GM12878 (cell line): ENCODE data around the gene INHBB. TPM values are rescaled to one million over a fixed set of nuclear protein-coding genes. Genes with fewer than 3 reads are reported as not detected.

ENCODE experiments used
- ATAC-seq: fragments of 200-7000 bp; cut with Tn5 transposase; 3 replicates; pipeline ENCODE4 v1.9.1; 2020; ENCODE audit warnings: mild to moderate bottlenecking, moderate library complexity
- BruUV-seq: library from RNA; stranded (reverse); fragments of 400-500 nt; replicated peaks from 2 replicates; lab custom pipeline; 2021; lab: Mats Ljungman, UMichigan
- CTCF ChIA-PET: fragments of 300-600 bp; sonication (Branson Sonifier 250); formaldehyde crosslinking; extraction: SDS; loops from one replicate; lab custom pipeline; 2021; ENCODE audit warnings: inconsistent platforms; lab: Yijun Ruan, JAX
- POLR2A ChIA-PET: fragments of 350-600 bp; formaldehyde crosslinking; extraction: SDS; loops from one replicate; lab custom pipeline; 2021; ENCODE audit warnings: inconsistent platforms; lab: Charles Lee
- RAD21 ChIA-PET: fragments of 300-600 bp; sonication (Branson Sonifier 250); formaldehyde crosslinking; loops from one replicate; lab custom pipeline; 2023; ENCODE audit warnings: antibody characterized with exemption; ENCODE audit not compliant: unreplicated experiment; lab: Charles Lee
- SMC1A ChIA-PET: fragments of 300-600 bp; sonication (Branson Sonifier 250); formaldehyde crosslinking; loops from one replicate; lab custom pipeline; 2023; ENCODE audit not compliant: unreplicated experiment, uncharacterized antibody; lab: Charles Lee
- DNase-seq: peaks from one replicate; pipeline ENCODE4 v3.0.0-alpha.2; 2011; ENCODE audit warnings: low read depth, low spot score
- FAIRE-seq: peaks from 3 replicates; lab custom pipeline; 2011; peaks lifted over from hg19 to GRCh38; lab: Jason Lieb, UNC
- H2AFZ ChIP-seq: 2 replicates; pipeline ENCODE4 v1.6.0; 2011; ENCODE audit warnings: low read depth, low read length, control low read depth; ENCODE audit not compliant: control insufficient read depth
- H3K27ac ChIP-seq: 2 replicates; pipeline ENCODE4 v1.5.1; 2011; ENCODE audit warnings: control low read depth; ENCODE audit not compliant: control insufficient read depth, insufficient read depth
- H3K27me3 ChIP-seq, 2 experiments: replicated peaks in 1 of 2; 2 replicates each; pipeline versions ENCODE4 v1.6.0 to v1.6.1; 2011; ENCODE audit warnings: low read length in 1 of 2; ENCODE audit not compliant: control insufficient read depth in 2 of 2, insufficient read depth in 2 of 2
- H3K36me3 ChIP-seq, 2 experiments: 2 replicates each; pipeline ENCODE4 v1.5.1; 2011; ENCODE audit warnings: low read length in 1 of 2; ENCODE audit not compliant: control insufficient read depth in 2 of 2, insufficient read depth in 2 of 2
- H3K4me1 ChIP-seq: 2 replicates; pipeline ENCODE4 v1.6.1; 2011; ENCODE audit warnings: mild to moderate bottlenecking, low read length, moderate library complexity, mixed read lengths; ENCODE audit not compliant: control insufficient read depth, insufficient read depth
- H3K4me2 ChIP-seq: 2 replicates; pipeline ENCODE4 v1.6.0; 2011; ENCODE audit warnings: control low read depth; ENCODE audit not compliant: control insufficient read depth, insufficient read depth
- H3K4me3 ChIP-seq: fragments of 200-600 bp; sonication (generic); 2 replicates; pipeline ENCODE4 v1.5.1; 2016
- H3K79me2 ChIP-seq: 2 replicates; pipeline ENCODE4 v1.6.0; 2011; ENCODE audit warnings: low read length; ENCODE audit not compliant: control insufficient read depth, insufficient read depth
- H3K9ac ChIP-seq: 2 replicates; pipeline ENCODE4 v1.8.0; 2011; ENCODE audit warnings: low read length, control low read depth, mixed read lengths; ENCODE audit not compliant: control insufficient read depth, insufficient read depth
- H3K9me3 ChIP-seq: replicated peaks from 3 replicates; pipeline ENCODE4 v1.5.1; 2011; ENCODE audit warnings: mild to moderate bottlenecking, low read length; ENCODE audit not compliant: control insufficient read depth, insufficient read depth
- H4K20me1 ChIP-seq: 2 replicates; pipeline ENCODE4 v1.6.0; 2011; ENCODE audit not compliant: control insufficient read depth, insufficient read depth
- ATF3 ChIP-seq: IDR thresholded peaks from 2 replicates; pipeline ENCODE4 v1.6.1; 2011; ENCODE audit warnings: low read depth, mild to moderate bottlenecking, low read length, moderate library complexity, borderline replicate concordance; ENCODE audit errors: extremely low read depth
- FOS ChIP-seq: IDR thresholded peaks from 3 replicates; pipeline ENCODE4 v1.6.1; 2011; ENCODE audit warnings: borderline replicate concordance; ENCODE audit not compliant: insufficient read length; ENCODE audit errors: extremely low read depth
- PRDM15 ChIP-seq: fragments of 450-650 bp; formaldehyde crosslinking; IDR thresholded peaks from 2 replicates; pipeline ENCODE4 v1.4.0; 2020; ENCODE audit warnings: mild to moderate bottlenecking, moderate library complexity
- SIN3A ChIP-seq: IDR thresholded peaks from 2 replicates; pipeline ENCODE4 v1.6.1; 2012; ENCODE audit warnings: low read depth, low read length, improper control_type of control experiment
- WRNIP1 ChIP-seq: IDR thresholded peaks from 2 replicates; pipeline ENCODE4 v1.6.1; 2011; ENCODE audit warnings: low read depth, low read length, improper control_type of control experiment, borderline replicate concordance
- ZBTB11 ChIP-seq: fragments of 450-650 bp; formaldehyde crosslinking; IDR thresholded peaks from 2 replicates; pipeline ENCODE4 v1.5.0; 2022; ENCODE audit warnings: mild to moderate bottlenecking, missing genetic modification characterization
- ZNF687 ChIP-seq: fragments of 450-650 bp; IDR thresholded peaks from 2 replicates; pipeline ENCODE4 v1.6.1; 2017; ENCODE audit warnings: mild to moderate bottlenecking, moderate library complexity
- WGBS: methylation state at CpG from one replicate; pipeline ENCODE4 v1.1.6; 2016; ENCODE audit warnings: low lambda C conversion rate; ENCODE audit not compliant: insufficient replicate concordance, insufficient coverage; ENCODE audit errors: missing lambda C conversion rate; 5-methylcytosine and 5-hydroxymethylcytosine counted together
- in situ Hi-C: fragments of 300-500 bp; cut with MboI; formaldehyde crosslinking; loops from 9 replicates; pipeline ENCODE4 v1.14.3; 2018; ENCODE audit warnings: mixed read lengths
- intact Hi-C: fragments of 100-400 bp; cut with micrococcal nuclease; formaldehyde crosslinking; loops from one replicate; pipeline ENCODE4 v1.14.2; 2022; ENCODE audit not compliant: unreplicated experiment
- polyA plus RNA-seq, 11 experiments: library from polyadenylated mRNA; depleted of rRNA in 4 of 11; unstranded in 6 of 11; stranded (reverse) in 5 of 11; fragments of >200 nt; fragmentation: Nextera tagmentation in 4 of 11; fragmentation: Illumina TruSeq in 1 of 11; extraction: Ambion mirVana in 4 of 11; extraction: Trizol in 1 of 11; gene quantifications; 1 replicate in 1 of 11; 2 replicates in 10 of 11; pipeline versions ENCODE4 v1.2.1 to v1.2.3, GENCODE V29; 2011 to 2016; ENCODE audit warnings: inconsistent platforms in 2 of 11, missing spikeins in 2 of 11, low read depth in 1 of 11
- total RNA-seq, 4 experiments: library from RNA; depleted of rRNA in 3 of 4; stranded (reverse); fragments of >200 nt in 3 of 4; fragmentation: Illumina TruSeq in 1 of 4; extraction: Trizol in 1 of 4; gene quantifications; 2 replicates each; pipeline versions ENCODE4 v1.2.1 to v1.2.3, GENCODE V29; 2013 to 2021
- TF ChIP-seq, protein P1 (sequence below): fragments of 450-650 bp; IDR thresholded peaks from 2 replicates; pipeline ENCODE4 v1.6.1; 2017; ENCODE audit warnings: antibody characterized with exemption, mild to moderate bottlenecking, moderate library complexity

Gene INHBB
- total and polyA plus RNA-seq, 10 of the 15 experiments (the other 5 are each of a cell fraction or from before 2014, with no cell fraction given) = 0.05 TPM; not detected in 9

GRCh38 chr2:120357768-120358167, 11.8 kb downstream of the INHBB start:
- Histone ChIP-seq H3K27me3 (no peaks in the 10 kb centered on the region), H3K36me3 (no peaks in the 10 kb centered on the region), H2AFZ (no peak overlapping the region), H3K9ac (no peak overlapping the region), H4K20me1 (no peaks in the 10 kb centered on the region), H3K4me3 (no peak overlapping the region), H3K4me1 (no peaks in the 10 kb centered on the region), H3K79me2 (no peaks in the 10 kb centered on the region), H3K27ac (no peak overlapping the region), H3K9me3 (no peaks in the 10 kb centered on the region), H3K4me2 (no peak overlapping the region)
- DNase-seq = no peak
- ChIA-PET RAD21 (no interaction called here), POLR2A (no interaction called here), CTCF (no interaction called here), SMC1A (no interaction called here)
- 17% methylated on average over 6 of the region's 6 CpGs for WGBS
- in situ Hi-C loops = no loop called here
- intact Hi-C loops = no loop called here
- BruUV-seq = no TSS peak
- FAIRE-seq = no peak
- no peak for ATAC-seq
- TF ChIP-seq PRDM15 (CRISPR knock-in tag) = no peak
- TF ChIP-seq ZNF687 = no peak
- TF ChIP-seq, protein P1, sequence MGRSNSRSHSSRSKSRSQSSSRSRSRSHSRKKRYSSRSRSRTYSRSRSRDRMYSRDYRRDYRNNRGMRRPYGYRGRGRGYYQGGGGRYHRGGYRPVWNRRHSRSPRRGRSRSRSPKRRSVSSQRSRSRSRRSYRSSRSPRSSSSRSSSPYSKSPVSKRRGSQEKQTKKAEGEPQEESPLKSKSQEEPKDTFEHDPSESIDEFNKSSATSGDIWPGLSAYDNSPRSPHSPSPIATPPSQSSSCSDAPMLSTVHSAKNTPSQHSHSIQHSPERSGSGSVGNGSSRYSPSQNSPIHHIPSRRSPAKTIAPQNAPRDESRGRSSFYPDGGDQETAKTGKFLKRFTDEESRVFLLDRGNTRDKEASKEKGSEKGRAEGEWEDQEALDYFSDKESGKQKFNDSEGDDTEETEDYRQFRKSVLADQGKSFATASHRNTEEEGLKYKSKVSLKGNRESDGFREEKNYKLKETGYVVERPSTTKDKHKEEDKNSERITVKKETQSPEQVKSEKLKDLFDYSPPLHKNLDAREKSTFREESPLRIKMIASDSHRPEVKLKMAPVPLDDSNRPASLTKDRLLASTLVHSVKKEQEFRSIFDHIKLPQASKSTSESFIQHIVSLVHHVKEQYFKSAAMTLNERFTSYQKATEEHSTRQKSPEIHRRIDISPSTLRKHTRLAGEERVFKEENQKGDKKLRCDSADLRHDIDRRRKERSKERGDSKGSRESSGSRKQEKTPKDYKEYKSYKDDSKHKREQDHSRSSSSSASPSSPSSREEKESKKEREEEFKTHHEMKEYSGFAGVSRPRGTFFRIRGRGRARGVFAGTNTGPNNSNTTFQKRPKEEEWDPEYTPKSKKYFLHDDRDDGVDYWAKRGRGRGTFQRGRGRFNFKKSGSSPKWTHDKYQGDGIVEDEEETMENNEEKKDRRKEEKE = no peak
- no peak for TF ChIP-seq SIN3A
- no peak for TF ChIP-seq ATF3
- no peak for TF ChIP-seq ZBTB11 (CRISPR knock-in tag)
- TF ChIP-seq FOS = no peak
- TF ChIP-seq WRNIP1 = no peak
